ENCODE results near the gene HDDC3.
"Not testable (repeated sequence)": the region's sequence is repeated elsewhere in the genome, so short reads cannot be mapped to it uniquely, and the experiment has no call there.

The HDDC3 gene

DNA sequence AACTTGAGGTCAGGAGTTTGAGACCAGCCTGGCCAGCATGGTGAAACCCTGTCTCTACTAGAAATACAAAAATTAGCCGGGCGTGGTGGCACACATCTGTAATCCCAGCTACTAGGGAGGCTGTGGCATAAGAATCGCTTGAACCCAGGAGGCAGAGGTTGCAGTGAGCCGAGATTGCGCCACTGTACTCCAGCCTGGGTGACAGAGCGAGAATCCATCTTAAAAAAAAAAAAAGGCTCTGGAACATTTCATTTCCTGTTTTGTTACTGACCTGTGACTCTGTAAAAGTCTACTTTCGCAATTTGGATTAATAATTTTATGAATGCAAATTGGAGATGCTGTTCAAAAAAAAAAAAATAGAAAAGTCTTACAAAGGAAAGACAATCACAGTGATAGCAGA lies 4.2 kb downstream of the HDDC3 start:
- not testable (repeated sequence) for DNase-seq

DNA sequence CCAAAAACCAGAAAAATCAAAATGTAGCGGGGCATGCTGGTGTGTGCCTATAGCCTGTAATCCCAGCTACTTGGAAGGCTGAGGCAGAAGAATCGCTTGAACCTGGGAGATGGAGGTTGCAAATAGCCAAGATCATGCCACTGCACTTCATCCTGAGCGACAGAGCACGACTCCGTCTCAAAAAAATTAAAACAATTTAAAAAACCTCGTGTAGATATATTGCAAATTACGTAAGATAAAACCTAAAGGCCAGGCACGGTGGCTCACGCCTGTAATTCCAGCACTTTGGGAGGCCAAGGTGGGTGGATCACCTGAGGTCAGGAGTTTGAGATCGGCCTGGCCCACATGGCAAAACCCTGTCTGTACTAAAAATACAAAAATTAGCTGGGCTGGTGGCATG lies 5.6 kb downstream of the HDDC3 start:
- not testable (repeated sequence) for DNase-seq

DNA sequence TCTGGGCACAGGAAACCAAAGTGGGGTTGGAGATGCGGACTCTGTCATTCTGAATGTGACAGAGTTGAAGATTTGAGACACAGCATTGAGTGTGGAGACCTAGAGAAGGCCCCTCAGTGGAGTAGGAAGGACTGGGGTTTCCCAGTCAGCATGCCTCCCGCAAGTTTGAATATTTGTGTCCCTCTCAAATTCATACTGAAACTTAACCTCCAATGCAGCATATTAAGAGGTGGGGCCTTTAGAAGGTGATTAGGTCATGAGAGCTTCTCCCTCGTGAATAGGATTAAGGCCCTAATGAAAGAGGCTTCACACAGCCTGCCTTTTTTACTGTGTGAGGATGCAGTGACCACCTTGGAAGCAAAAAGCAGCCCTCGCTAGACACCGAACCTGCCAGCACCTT lies 8.0 kb downstream of the HDDC3 start:
- DNase-seq: no peak

DNA sequence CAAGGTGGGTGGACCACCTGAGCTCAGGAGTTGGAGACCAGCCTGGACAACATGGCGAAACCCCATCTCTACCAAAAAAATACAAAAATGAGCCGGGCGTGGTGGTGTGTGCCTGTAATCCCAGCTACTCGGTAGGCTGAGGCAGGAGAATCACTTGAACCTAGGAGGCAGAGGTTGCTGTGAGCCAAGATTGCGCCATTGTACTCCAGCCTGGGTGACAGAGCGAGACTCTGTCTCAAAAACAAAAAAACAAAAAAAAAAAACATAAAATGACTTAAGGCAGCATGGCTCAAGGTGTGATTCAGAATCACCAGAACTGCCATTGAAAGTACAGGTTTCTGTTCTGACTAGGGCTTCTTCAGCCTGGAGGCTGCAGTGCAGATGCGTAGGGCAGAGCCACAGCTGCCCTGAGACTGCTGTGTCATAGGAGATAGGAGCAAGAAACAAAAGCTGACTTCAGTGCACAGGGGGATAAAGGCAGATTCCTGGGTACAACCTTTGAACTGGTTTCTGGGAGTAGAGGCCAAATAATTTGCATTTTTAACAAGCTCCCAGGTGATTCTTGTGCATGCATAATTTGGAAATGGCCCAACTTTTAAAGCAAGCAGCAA lies 9.5 kb downstream of the HDDC3 start:
- DNase-seq: not testable (repeated sequence)

DNA sequence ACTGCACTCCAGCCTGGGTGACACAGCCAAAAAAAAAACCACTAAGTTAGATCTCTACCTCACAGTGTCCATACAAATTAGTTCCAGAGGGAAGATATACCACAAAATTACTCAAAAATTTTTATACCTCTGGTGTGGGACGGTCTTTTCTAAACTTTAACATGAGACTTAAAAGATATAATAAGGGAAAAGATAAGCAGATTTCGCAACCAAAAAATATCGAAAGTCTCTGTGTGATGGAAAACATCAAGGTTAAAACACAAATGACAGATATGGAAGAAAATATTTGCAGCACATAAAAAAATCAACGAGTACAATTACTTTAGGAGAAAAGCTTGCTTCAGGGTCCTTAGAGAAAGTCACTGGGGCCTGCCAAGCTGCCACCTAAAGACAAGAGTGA lies 10.5 kb downstream of the HDDC3 start:
- no peak for DNase-seq

DNA sequence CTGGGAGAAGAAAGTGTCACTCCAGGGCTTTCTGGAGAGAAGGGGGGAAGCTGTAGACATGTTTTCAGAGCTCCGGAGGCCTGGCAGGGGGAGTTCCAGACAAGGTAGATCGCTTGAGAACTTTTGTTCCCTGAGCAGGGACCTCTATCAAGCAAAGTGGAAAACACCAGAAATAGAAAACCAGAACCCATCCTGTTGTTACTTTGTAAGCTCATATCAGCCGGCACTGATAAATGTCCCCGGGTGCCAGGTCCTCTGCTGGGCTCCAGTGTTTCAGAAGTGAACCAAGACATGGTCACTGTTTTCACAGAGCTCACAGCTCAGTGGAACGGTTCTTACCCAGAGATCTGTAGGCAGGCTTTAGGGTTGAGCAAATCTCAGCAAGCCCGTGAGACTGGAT lies 13.5 kb downstream of the HDDC3 start:
- DNase-seq: no peak

DNA sequence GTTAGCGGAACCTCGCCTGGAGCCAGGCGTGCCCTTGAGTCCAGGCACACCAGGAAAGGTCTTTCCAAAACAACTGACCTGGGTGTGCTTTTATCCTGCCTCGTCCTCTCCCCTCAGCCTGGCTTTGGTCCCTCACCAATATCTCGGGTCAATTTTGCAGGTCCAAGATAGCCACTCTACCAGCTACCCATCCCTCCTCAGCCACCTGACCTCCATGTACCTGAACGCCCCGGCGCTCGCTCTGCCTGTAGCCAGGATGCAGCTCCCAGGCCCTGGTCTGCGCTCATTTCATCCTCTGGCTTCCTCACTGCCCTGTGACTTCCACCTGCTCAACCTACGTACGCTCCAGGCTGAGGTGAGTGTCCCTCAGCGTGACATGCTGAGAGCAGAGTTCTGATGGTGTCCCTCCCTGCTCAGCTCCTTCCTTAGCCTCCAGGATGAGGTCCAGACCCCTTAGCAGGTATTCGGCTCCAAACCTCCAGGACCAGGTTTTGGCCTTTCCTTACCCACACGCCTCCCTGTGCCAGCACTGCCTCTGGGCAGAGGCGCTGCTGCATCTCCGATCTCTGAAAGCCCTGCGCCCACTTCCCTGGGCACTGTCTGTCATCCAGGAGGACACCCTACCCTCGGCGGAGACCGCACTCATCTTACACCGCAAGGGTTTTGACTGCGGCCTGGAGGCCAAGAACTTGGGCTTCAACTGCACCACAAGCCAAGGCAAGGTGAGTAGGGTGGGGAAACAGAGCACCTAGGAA lies 14.1 kb downstream of the HDDC3 start:
- DNase-seq: no peak

DNA sequence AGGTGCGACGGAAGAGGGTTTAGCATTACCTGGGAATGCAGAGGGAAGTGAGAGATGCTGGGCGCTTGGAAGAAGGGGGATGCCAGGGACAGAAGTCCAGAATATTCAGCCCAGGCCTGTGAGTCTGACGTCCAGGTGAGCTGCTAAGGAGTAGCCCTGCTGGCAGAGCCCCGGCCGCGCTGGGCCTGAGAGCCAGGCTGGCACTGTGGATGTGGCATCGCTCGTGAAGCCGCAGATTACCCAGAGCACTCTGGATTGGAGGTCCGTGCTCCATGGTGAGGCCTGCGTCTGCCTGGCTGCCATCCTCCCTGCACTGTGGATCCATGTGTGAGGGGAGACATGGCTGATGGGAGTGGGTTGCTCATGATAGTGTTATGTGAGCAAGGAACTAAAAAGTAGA lies 14.8 kb downstream of the HDDC3 start:
- DNase-seq: no peak

DNA sequence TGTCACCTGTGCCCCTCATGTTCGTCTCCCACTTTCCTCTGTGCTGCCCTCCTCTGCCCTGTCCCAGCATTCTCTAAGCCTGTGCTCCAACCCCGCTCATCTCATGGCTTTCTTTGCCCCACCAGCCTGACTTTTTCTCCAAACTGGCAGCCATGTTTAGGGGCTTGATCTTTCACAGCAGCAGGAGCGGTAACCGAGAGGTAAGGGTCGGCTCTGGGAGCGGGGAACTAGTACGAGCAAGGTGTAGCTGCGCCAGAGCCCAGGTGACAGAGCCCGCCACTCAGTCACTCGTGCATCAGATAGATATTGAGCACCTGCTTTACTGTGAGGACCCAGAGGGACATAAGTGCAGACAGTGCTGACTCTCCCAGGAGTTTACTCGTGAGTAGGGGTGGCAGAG lies 15.9 kb downstream of the HDDC3 start:
- no peak for DNase-seq

DNA sequence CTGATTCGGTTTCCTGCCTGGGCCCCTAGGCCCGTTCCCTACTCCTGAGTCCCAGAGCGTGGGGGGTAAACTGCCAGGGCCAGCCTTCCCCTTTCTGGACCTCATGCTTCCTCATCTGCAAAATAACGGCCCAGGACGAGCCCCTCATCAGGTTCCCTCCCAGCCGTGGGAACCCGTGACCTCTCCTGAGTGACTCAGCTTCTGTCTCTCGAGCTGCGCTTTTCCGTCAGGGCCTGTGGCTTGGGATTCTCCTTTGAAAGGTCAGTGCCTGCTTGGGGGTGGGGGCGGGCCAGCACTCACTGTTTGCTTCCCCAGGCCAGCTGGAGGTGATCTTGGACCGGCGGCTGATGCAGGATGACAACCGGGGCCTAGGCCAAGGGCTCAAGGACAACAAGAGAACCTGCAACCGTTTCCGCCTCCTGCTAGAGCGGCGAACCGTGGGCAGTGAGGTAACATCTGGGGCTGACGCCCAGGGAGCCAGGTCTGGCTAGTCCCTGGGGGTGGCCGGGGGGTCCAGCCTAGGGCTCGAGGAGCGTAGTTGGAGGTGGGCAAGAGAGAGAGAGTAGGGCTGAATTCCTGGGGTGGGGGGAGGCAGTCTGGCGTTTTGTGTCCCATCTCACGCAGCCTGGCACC lies 16.4 kb downstream of the HDDC3 start:
- no peak for DNase-seq

DNA sequence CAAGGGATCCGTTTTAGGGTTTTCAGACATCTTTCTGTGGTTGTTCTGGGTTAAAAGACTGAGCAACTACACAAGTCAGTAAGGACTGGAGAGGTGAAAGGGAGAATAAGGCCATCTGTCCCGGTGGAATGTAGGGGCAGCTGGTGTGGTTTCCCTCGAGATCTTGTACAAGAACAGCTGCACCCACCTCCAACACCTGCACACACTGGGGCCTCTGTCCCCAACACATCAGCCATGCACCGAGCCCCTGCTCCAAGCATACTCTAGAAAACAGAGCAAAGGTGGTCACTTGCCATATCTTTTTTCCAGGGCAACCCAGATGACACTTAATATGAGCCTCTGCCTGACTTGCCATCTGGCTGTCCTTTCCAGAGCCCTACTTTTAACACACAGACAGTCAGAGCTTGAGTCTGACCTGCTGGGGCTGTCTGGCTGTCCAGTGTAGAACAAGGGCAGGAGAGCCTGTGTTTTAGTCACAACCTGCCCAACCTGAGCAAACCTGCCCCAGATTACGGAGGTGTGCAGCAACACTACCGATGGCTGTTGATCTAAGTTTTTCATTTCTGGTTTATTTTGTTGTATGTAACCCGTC lies 17.0 kb downstream of the HDDC3 start:
- no peak for DNase-seq

DNA sequence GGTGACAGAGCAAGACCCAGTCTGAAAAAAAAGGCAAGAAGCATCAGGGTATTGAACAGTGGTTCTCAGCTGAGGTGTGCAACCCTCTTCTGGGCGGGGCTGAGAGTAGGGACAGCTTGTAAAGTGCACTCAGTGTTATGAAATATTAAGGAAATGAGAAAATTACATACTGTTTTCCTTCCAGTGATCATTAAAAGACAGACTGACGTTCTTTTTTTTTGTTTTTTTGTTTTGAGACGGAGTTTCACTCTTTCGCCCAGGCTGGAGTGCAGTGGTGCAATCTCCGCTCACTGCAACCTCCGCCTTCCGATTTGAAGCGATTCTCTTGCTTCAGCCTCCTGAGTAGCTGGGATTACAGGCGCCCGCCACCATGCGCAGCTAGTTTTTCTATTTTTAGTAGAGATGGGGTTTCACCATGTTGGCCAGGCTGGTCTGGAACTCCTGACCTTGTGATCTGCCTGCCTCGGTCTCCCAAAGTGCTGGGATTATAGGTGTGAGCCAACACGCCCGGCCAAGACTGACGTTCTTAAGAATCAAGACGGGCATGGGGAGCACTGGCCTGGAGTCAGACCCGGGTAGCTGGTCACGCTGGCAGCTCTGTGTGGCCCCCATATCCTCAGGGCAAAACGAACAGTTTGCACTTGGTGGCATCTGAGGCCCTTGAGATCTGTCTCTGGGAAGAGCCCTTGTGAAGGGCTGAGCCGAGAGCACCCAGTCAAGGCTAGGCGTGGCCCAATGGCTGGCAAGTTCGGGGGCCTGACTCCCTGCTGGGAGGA lies 17.9 kb downstream of the HDDC3 start:
- no peak for DNase-seq

DNA sequence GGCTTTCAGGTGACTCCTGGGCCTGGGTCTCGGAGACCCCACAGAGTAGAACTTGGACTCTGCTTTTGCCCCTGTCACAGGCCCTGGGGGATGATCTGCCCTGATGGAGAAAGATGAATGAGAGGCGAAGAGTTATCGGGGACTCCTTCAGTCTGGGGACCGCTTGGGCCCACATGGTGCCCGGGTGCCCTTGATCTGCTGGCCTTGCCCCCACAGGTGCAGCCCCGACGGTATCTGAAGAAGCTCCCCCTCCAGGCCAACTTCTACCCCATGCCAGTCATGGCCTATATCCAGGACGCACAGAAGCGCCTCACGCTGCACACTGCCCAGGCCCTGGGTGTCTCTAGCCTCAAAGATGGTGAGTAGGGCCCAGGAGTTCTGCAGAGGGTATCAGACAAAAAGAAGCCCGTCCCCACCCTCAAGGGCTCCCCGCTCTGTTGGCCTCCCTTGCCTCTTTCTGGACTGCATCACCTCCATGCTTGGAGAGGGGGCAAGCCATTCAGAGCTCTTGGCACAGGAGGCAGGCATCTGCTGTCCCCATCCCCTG lies 18.9 kb downstream of the HDDC3 start:
- no peak for DNase-seq

DNA sequence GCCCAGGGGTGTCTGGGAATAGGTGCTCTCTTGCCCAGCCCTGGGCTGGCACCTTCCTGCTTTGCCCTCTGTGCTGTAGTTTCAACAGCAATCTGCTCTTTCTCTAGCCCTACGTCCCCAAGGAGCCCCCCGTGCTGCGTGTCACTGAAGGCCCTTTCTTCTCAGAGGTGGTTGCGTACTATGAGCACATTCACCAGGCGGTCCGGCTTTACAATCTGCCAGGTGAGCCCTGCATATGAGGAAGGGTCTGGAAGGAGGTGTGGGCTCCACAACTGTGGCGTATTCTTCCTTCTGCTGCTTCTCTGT lies 19.6 kb downstream of the HDDC3 start:
- no peak for DNase-seq

DNA sequence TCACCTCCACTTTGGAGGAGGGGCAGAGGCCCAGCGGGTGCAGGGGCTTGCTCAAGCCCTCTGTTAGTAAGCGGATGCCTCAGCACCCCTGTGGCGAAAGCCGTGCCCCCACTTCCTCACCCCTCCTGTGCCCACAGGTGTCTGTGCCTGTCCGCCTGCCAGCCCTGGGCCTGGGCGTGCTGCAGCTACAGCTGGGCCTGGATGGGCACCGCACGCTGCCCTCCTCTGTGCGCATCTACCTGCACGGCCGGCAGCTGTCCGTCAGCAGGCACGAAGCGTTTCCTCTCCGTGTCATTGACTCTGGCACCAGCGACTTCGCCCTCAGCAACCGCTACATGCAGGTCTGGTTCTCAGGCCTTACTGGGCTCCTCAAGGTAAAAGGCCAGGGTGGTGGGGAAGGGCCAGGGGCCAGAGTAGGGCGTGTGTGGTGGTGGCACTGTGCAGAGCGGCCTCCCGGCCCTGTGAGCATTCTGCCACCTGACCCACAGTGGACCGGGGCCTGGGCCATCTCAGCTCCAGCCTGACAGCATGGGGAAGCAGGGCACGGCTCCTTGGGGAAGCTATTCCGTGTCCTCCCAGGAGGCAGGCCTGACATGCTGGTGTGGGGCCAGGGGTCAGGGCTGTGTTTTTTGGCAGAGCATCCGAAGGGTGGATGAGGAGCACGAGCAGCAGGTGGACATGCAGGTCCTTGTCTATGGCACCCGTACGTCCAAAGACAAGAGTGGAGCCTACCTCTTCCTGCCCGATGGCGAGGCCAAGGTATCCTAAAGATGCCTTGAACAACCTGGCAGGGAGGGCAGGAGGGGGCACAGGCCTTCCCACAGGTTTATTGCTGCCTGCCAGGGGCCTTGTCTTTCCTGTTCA lies 20.2 kb downstream of the HDDC3 start:
- DNase-seq: no peak

DNA sequence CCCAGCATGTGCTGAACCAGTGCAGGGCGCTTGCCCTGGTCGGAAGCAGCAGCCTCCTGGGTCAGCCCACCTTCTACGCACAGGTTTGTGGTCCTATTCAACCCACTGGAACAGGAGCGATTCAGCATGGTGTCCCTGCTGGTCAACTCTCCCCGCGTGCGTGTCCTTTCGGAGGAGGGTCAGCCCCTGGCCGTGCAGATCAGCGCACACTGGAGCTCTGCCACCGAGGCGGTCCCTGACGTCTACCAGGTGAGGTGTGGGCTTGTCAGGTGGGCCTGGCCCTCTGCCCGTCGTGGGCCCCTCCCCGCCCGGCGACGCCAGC lies 21.1 kb downstream of the HDDC3 start:
- DNase-seq: no peak

DNA sequence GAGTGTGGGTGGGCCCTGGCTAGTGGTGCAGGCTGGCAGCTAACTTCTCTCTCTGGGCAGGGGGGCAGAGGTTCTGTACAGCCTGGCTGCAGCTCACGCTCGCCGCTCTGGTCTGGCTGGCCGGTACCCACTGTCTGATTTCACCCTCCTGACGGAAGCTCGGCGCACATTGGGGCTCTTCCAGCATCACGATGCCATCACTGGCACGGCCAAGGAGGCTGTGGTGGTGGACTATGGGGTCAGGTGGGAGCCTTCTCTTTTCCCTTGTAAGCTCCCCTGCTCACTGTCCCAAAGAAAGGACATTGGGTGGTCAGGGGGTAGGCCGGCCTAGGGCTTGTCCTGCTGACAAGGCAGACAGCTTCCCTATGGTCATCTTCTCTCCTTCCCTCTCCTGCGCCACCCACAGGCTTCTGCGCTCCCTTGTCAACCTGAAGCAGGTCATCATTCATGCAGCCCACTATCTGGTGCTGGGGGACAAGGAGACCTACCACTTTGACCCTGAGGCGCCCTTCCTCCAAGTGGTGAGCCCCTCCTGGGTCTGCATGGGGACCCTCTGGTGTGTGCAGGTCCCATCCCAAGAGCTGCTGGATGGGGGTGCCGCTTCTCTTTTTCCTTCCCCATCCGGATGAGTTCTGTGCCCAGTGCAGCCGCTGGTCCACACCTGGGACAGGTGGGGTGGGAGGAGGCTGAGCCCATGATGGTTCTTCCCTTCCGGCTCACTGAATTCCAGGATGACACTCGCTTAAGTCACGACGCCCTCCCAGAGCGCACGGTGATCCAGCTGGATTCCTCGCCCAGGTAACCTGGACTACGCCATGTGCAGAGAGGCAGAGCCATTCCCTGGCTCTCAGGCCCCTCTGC lies 21.7 kb downstream of the HDDC3 start:
- DNase-seq: no peak

DNA sequence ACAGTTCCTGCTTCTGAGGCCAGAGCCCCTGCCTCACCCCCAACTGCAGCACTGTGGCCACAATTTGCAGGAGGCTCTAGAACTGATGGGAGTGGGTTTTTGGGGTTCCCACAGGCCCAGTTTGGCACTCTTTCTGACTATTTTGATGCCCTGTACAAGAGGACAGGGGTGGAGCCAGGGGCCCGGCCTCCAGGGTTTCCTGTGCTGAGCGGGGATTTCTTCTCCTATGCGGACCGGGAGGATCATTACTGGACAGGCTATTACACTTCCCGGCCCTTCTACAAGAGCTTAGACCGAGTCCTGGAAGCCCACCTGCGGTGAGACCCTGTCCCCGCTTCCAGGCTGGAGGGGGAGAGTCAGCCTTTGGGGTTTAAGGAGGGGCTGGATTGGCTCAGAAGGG lies 22.4 kb downstream of the HDDC3 start:
- DNase-seq: no peak

DNA sequence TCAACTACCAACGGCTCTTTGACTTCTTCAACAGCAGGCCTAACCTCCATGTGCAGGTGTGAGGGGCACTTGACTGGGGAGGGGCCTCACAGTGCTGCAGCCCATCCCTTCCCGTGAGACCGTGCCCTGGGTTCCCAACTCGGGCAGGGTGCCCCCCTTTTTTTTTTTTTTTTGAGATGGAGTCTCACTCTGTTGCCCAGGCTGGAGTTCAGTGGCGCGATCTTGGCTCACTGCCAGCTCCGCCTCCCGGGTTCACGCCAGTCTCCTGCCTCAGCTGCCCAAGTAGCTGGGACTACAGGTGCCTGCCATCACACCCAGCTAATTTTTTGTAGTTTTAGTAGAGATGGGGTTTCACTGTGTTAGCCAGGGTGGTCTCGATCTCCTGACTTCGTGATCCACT lies 22.9 kb downstream of the HDDC3 start:
- not testable (repeated sequence) for DNase-seq

DNA sequence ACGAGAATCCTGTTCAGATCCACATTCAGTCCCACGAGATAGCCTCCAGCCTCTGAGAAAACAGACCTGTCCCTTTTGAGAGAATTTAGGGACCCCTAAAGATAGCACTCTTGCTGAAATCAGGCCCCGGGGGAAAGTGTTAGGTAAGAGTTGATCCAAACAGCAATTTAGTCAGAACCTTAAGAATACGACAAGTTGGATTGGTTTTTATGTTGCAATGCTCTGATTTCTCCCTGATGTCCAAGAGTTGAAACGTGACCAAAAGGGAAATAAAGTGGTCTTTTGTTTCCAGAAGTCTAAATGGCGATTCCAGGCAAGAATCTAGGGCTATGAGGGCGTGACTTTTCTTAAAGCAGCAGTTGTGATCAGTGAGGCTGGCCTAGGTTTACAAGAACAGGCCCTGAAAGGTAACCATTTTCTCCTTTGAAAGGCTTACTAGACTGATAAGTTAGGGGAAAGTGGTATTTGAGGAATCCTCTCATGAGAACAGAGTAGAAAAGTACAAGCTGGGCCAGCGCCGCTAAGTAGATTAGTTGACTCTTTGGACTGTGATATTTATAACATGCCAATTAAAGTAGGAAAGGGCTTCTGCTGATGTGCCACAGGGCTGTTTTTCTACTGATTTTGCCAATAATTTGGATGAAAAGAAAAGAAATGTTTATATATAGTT lies 24.4 kb downstream of the HDDC3 start:
- no peak for DNase-seq

All from NCI-H1436 treated with DMSO at 0.1 percent for 48 hours (cell line).